Umbilical cord (tissue), 2 donors: ENCODE results near the gene SEMA6A. TPM values are rescaled to one million over a fixed set of nuclear protein-coding genes. Genes with fewer than 3 reads are reported as not detected.
A peak's percentile ranks its signal among the peaks of the same experiment; 100 is the strongest.

Source experiments
- DNase-seq: peaks from one replicate; pipeline ENCODE4 v3.0.0-alpha.2; 2015; ENCODE audit warnings: low spot score
- total RNA-seq: library from RNA; depleted of rRNA; stranded (reverse); fragments of >200 nt; gene quantifications from one replicate; pipeline ENCODE4 v1.2.3, GENCODE V29; 2014; ENCODE audit warnings: low replicate concordance; ENCODE audit not compliant: insufficient read depth

Gene SEMA6A
- total RNA-seq, 1 donor from 2014 or later = 34.7 TPM

GRCh38 chr5:116577064-116577788, 2.6 kb upstream of the SEMA6A start:
- no peak for DNase-seq

GRCh38 chr5:116576053-116576713, 1.6 kb upstream of the SEMA6A start:
- peak; percentile 78 for DNase-seq

GRCh38 chr5:116575326-116576052, 866 bp upstream of the SEMA6A start:
- DNase-seq = peak; percentile 47

GRCh38 chr5:116573702-116574366, 789 bp downstream of the SEMA6A start:
- peak; percentile 26 for DNase-seq

GRCh38 chr5:116573279-116573701, 1.3 kb downstream of the SEMA6A start:
- DNase-seq = peak; percentile 37

- peak; percentile 49 for DNase-seq
Observed at GRCh38 chr5:116572350-116573278, 2.0 kb downstream of the SEMA6A start.

GRCh38 chr5:116571568-116572349, 2.9 kb downstream of the SEMA6A start:
- DNase-seq = peak; percentile 16

- no peak for DNase-seq
Observed at GRCh38 chr5:116569999-116570398, 4.6 kb downstream of the SEMA6A start.

GRCh38 chr5:116567106-116567505, 7.5 kb downstream of the SEMA6A start:
- DNase-seq = no peak

GRCh38 chr5:116566251-116566650, 8.4 kb downstream of the SEMA6A start:
- DNase-seq = no peak

GRCh38 chr5:116564756-116565490, 9.7 kb downstream of the SEMA6A start:
- peak; percentile 32 for DNase-seq

GRCh38 chr5:116564312-116564711, 10.3 kb downstream of the SEMA6A start:
- no peak for DNase-seq

GRCh38 chr5:116563736-116564308, 10.8 kb downstream of the SEMA6A start:
- no peak for DNase-seq

- DNase-seq = no peak
Observed at GRCh38 chr5:116562669-116563068, 12.0 kb downstream of the SEMA6A start.

- DNase-seq = no peak
Observed at GRCh38 chr5:116561658-116562057, 13.0 kb downstream of the SEMA6A start.

GRCh38 chr5:116559673-116560164, 14.9 kb downstream of the SEMA6A start:
- no peak for DNase-seq

- DNase-seq = no peak
Observed at GRCh38 chr5:116559239-116559638, 15.4 kb downstream of the SEMA6A start.

GRCh38 chr5:116557669-116558271, 16.9 kb downstream of the SEMA6A start:
- no peak for DNase-seq
